Mucosa of gallbladder (tissue), 1 donor: ENCODE results near the gene RNF8. TPM values are rescaled to one million over a fixed set of nuclear protein-coding genes. Genes with fewer than 3 reads are reported as not detected.
"Not testable (repeated sequence)": the region's sequence is repeated elsewhere in the genome, so short reads cannot be mapped to it uniquely, and the experiment has no call there.

Source experiments
- DNase-seq: peaks from one replicate; pipeline ENCODE4 v3.0.0-alpha.2; 2020; ENCODE audit warnings: low spot score
- total RNA-seq: library from RNA; stranded (reverse); gene quantifications from one replicate; pipeline ENCODE4 v1.2.1, GENCODE V29; 2021
- donor health status: DM: no; HTN: no; CAD: no.

Gene RNF8
- total RNA-seq, 1 donor from 2014 or later: 17.7 TPM

GRCh38 chr6:37399795-37400490 is 46.2 kb downstream of the RNF8 start:
- no peak for DNase-seq

- DNase-seq: not testable (repeated sequence)
Measured at GRCh38 chr6:37401658-37402057, 47.9 kb downstream of the RNF8 start.

GRCh38 chr6:37406726-37407341 is 53.1 kb downstream of the RNF8 start:
- no peak for DNase-seq

- no peak for DNase-seq
Measured at GRCh38 chr6:37407948-37408347, 54.2 kb downstream of the RNF8 start.

GRCh38 chr6:37409501-37409900 is 55.7 kb downstream of the RNF8 start:
- DNase-seq: no peak

- no peak for DNase-seq
Measured at GRCh38 chr6:37417393-37417792, 63.6 kb downstream of the RNF8 start.

GRCh38 chr6:37418722-37419121 is 64.9 kb downstream of the RNF8 start:
- no peak for DNase-seq

- no peak for DNase-seq
Measured at GRCh38 chr6:37426058-37426944, 72.5 kb downstream of the RNF8 start.

- no peak for DNase-seq
Measured at GRCh38 chr6:37426945-37427510, 73.2 kb downstream of the RNF8 start.

GRCh38 chr6:37429352-37429750 is 75.6 kb downstream of the RNF8 start:
- DNase-seq: no peak

GRCh38 chr6:37432590-37432915 is 78.8 kb downstream of the RNF8 start:
- DNase-seq: no peak

GRCh38 chr6:37432916-37433656 is 79.3 kb downstream of the RNF8 start, which contains the start of gene CMTR1:
TSS of gene CMTR1 (plus strand) at chr6:37433221. CDS start at chr6:37435630, 2,409 bp downstream.
- DNase-seq: peak; percentile 95

GRCh38 chr6:37433657-37434271 is 80.0 kb downstream of the RNF8 start:
- DNase-seq: no peak

GRCh38 chr6:37435373-37435772 is 81.6 kb downstream of the RNF8 start:
- no peak for DNase-seq

GRCh38 chr6:37435816-37436215 is 82.0 kb downstream of the RNF8 start:
- DNase-seq: no peak

- DNase-seq: no peak
Measured at GRCh38 chr6:37438930-37439329, 85.1 kb downstream of the RNF8 start.

- DNase-seq: no peak
Measured at GRCh38 chr6:37441651-37442050, 87.9 kb downstream of the RNF8 start.

- no peak for DNase-seq
Measured at GRCh38 chr6:37442416-37443215, 88.8 kb downstream of the RNF8 start.

- not testable (repeated sequence) for DNase-seq
Measured at GRCh38 chr6:37443216-37443542, 89.4 kb downstream of the RNF8 start.
